Activated naive CD4-positive, alpha-beta T cell treated with anti-CD3 and anti-CD28 coated beads, Interleukin-2, amount 50 U/mL, for 72 hours (primary cell): ENCODE results near the gene WFDC6. TPM values are rescaled to one million over a fixed set of nuclear protein-coding genes. Genes with fewer than 3 reads are reported as not detected.

Experiments used
- ATAC-seq, 2 donors: fragments of 150-1000 bp; cut with Tn5 transposase; 2 replicates each; pipeline ENCODE4 v1.10.0; 2021; ENCODE audit warnings: mild to moderate bottlenecking in 2 of 2, moderate library complexity in 2 of 2
- DNase-seq, 2 donors: peaks; one replicate each; pipeline ENCODE4 v3.0.0; 2021 to 2022; ENCODE audit warnings: low spot score in 2 of 2
- H3K27ac Mint-ChIP-seq, 2 donors: one replicate each; pipeline ENCODE4 v1.8.0; 2022; ENCODE audit warnings: mild to moderate bottlenecking in 2 of 2, mixed read lengths in 2 of 2
- H3K36me3 Mint-ChIP-seq, 2 donors: one replicate each; pipeline ENCODE4 v1.8.0; 2022; ENCODE audit warnings: mixed read lengths in 2 of 2
- H3K9me3 Mint-ChIP-seq, 2 donors: one replicate each; pipeline ENCODE4 v1.8.0; 2022; ENCODE audit warnings: mixed read lengths in 2 of 2
- total RNA-seq, 2 donors: library from RNA; stranded (reverse); gene quantifications; one replicate each; pipeline ENCODE4 v1.2.3, GENCODE V29; 2022

The WFDC6 gene
- total RNA-seq, 2 donors from 2014 or later, result not detected

DNA sequence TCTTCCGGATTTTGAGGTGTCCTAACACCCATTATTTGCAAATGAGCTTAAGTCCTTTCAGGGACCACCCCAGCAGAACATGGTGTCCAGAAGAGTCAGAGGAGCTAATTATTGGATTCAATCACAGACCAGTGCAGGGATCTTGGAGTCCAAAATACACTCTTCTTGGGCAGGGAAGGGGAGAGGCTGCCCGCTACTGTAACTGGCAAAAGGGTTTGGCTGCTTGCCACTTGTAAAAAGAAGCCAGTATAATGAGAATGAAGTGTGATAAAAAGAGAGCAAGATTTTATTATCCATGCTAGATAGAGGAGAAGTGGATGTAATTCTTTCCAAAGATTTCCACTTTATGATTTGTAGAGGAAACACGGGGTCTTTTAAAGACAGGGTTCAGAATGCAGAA, 43.1 kb downstream of the WFDC6 start:
- Mint-ChIP-seq H3K27ac (no peak overlapping the region), H3K36me3 (no peaks in the 10 kb centered on the region), H3K9me3 (no peaks in the 10 kb centered on the region)
- ATAC-seq (no peak), DNase-seq (no peak)

DNA sequence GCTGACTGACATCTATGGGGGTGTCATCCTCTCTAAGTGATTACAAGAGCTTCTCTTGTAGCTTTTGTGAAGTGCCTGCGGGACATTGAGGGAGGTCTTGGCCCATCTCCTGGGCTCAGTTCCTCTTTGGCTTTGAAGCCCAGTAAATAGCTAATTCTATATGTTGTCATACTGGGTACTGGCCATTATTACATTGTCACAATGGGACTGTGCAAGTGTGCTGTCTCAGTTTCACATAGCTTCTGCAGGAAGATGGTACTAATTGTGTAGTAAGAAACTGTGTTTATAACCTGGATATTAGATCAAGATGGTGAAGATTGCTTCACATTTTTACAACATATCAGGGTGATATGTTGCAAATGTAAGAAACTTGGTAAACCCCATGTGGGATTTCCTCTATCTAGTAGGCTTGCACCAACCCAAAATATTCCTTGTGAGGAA, 43.8 kb downstream of the WFDC6 start:
- no peak for DNase-seq
- H3K9me3 Mint-ChIP-seq, result no peaks in the 10 kb centered on the region

DNA sequence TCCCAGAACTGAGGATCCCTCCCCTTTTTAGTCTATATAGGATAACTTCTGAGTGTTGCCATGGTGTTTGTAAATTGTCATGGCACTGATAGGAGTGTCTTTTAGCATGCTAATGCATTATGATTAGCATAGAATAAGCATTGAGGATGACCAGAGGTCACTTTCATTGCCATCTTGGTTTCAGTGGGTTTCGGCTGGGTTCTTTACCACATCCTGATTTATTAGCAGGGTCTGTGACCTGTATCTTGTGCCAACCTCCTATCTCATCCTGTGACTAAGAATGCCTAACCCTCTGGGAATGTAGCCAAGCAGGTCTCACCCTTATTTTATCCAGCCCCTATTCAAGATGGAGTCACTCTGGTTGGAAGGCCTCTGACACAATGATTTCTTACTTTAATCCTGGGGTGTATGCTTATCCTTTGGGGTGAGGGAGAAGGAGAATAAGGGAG, 50.2 kb downstream of the WFDC6 start:
- no peak for DNase-seq
- H3K36me3 Mint-ChIP-seq, result no peaks in the 10 kb centered on the region
- H3K27ac Mint-ChIP-seq, result no peak overlapping the region
- ATAC-seq, result no peak
- H3K9me3 Mint-ChIP-seq, result no peaks in the 10 kb centered on the region

More for the DNA sequence above, 43.8 kb downstream of the WFDC6 start:
- Mint-ChIP-seq H3K36me3 (no peaks in the 10 kb centered on the region), H3K27ac (no peak overlapping the region)
- ATAC-seq, result no peak

DNA sequence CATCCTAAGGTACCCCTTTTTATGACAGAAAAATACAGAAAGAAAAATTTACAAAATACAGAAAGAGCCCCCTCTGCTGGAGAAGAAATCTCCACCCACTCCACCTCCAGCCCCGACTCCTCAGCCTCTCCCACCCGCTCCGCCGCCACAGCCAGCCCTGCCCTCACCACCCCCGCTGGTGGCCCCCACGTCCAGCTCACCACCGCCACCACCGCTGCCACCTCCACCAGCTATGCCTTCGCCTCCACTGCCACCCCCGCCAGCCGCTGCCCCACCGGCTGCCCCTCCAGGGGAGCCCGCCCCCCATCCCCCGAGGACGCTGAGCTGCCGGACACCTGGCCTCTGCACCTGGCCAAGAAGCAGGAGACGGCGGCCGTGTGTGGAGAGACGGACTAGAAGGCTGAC, 52.0 kb downstream of the WFDC6 start:
- Mint-ChIP-seq H3K9me3 (no peaks in the 10 kb centered on the region), H3K27ac (no peak overlapping the region), H3K36me3 (no peaks in the 10 kb centered on the region)
- DNase-seq (no peak), ATAC-seq (no peak)

DNA sequence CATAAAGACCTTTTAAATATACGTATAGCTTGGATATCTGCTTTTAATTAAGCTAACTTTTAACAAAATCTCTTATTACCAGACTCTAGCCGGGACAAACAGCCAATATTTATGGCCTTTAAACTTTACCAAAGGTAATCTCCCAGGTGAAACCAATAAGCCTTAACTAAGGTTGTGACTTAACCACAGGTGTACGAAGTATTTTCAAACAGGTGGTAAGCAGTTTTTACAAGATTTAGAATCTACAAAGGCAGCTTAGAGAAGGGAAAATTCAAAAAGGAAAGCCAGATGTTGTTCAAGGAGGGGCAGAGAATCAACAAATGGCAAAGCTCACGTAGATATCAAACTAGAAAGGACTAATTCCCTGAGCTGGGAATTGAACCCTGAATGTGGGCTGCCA, 53.9 kb downstream of the WFDC6 start:
- ATAC-seq (no peak), DNase-seq (no peak)
- Mint-ChIP-seq H3K36me3 (no peaks in the 10 kb centered on the region), H3K9me3 (no peaks in the 10 kb centered on the region), H3K27ac (no peak overlapping the region)

DNA sequence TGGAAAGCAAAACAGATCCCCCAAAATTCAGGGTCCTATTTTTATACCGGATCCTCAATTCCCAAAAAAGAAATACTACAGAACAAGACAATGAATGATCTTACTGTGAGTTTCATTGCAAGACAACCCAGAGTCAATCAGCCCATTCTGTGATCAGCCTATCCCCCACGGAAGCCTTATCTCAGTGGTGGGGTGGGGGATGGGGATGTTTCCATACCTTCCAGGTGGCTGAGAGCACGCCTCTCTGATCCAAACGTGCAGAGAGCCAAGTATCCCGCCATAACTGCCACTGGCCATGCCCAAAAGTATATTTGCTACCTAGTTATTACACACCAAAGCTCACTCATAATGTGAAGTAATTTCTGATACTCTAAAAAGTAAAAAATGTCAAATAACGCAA, 54.6 kb downstream of the WFDC6 start:
- DNase-seq (no peak), ATAC-seq (no peak)
- Mint-ChIP-seq H3K36me3 (no peaks in the 10 kb centered on the region), H3K27ac (no peak overlapping the region), H3K9me3 (no peaks in the 10 kb centered on the region)

Other genes with a start within 250 kb of the WFDC6 start
- not detected for gene RBPJL, start 232.6 kb downstream of the WFDC6 start, total RNA-seq
- 1 to 10 TPM in 1 of 2 donors, under 1 TPM in 1; 0.11 to 1.4 TPM for gene MATN4, start 231.2 kb downstream of the WFDC6 start, total RNA-seq
- 10 to 100 TPM; 23.5 to 33.0 TPM for gene SDC4, start 191.1 kb downstream of the WFDC6 start, total RNA-seq
- 10 to 100 TPM; 28.0 to 33.3 TPM for gene SYS1, start 176.3 kb downstream of the WFDC6 start, total RNA-seq
- gene TP53TG5, start 161.2 kb downstream of the WFDC6 start, total RNA-seq, result under 1 TPM; 0.16 to 0.45 TPM
- 10 to 100 TPM; 22.7 to 50.9 TPM for gene DBNDD2, start 131.2 kb downstream of the WFDC6 start, total RNA-seq
- 10 to 100 TPM; 45.0 to 59.1 TPM for gene PIGT, start 123.3 kb downstream of the WFDC6 start, total RNA-seq
- gene WFDC2, start 69.7 kb downstream of the WFDC6 start, total RNA-seq, result 1 to 10 TPM; 1.2 to 2.5 TPM
- gene SPINT3, start 23.9 kb downstream of the WFDC6 start, total RNA-seq, result not detected
- not detected for gene EPPIN, start 7.9 kb upstream of the WFDC6 start, total RNA-seq
- gene WFDC8, start 39.8 kb upstream of the WFDC6 start, total RNA-seq, result not detected
- gene WFDC10A, start 90.3 kb upstream of the WFDC6 start, total RNA-seq, result not detected
- gene WFDC9, start 91.8 kb upstream of the WFDC6 start, total RNA-seq, result not detected
- not detected for gene WFDC11, start 130.8 kb upstream of the WFDC6 start, total RNA-seq
- gene WFDC13, start 162.6 kb upstream of the WFDC6 start, total RNA-seq, result not detected
- not detected for gene WFDC10B, start 165.5 kb upstream of the WFDC6 start, total RNA-seq
- not detected for gene SPINT4, start 182.9 kb upstream of the WFDC6 start, total RNA-seq